ENCODE measurements around the gene VSX1.

- TF ChIP-seq POLR2A (IDR thresholded peaks at IDR 0.05), result no peak
- no peak for TF ChIP-seq CTCF (IDR thresholded peaks at IDR 0.05)
- TF ChIP-seq EP300 (IDR thresholded peaks at IDR 0.05), result no peak
These were observed 14.6 kb downstream of the VSX1 start for GRCh38 chr20:25067102-25067987.

Data from ovary (tissue), 3 donors.